ENCODE data around the gene OSBPL7. TPM values are rescaled to one million over a fixed set of nuclear protein-coding genes. Genes with fewer than 3 reads are reported as not detected.
A peak's percentile ranks its signal among the peaks of the same experiment; 100 is the strongest.

OSBPL7 gene
- total and polyA plus RNA-seq, 2 donors from 2014 or later: 5.3 to 21.2 TPM

- intact Hi-C loops (cut with DNase I): no loop called here
- FAIRE-seq (no peak), DNase-seq (no peak)
- Histone ChIP-seq H3K36me3 (ENCODE audit: control insufficient read depth in 2 of 3, insufficient read depth in 3 of 3, low read length in 3 of 3) (no peaks in the 10 kb centered on the region), H3K9me3 (ENCODE audit: control insufficient read depth in 2 of 3, insufficient read depth in 1 of 3, low read length in 3 of 3) (no peaks in the 10 kb centered on the region), H3K27ac (ENCODE audit: low read depth in 2 of 2, low read length in 2 of 2) (no peak overlapping the region), H3K27me3 (ENCODE audit: control insufficient read depth, insufficient read depth, low read length) (peaks cover 38% of the 10 kb centered on the region), H3K4me1 (ENCODE audit: control insufficient read depth in 2 of 3, insufficient read depth in 2 of 3, low read depth in 1 of 3, low read length in 3 of 3) (peaks cover 0 to 10% (median 3%) of the 10 kb centered on the region in 3 donors), H3K9ac (ENCODE audit: low read length in 3 of 3) (no peak overlapping the region), H3K4me3 (ENCODE audit: low read length in 3 of 3) (no peak overlapping the region)
- TF ChIP-seq CTCF (IDR thresholded peaks at IDR 0.05; ENCODE audit: borderline replicate concordance, extremely low read depth, insufficient read depth): no peak
These were observed 32.0 kb upstream of the OSBPL7 start for GRCh38 chr17:47853616-47854015.

GRCh38 chr17:47852113-47852949 is 30.7 kb upstream of the OSBPL7 start:
- H3K27me3 ChIP-seq (ENCODE audit: control insufficient read depth, insufficient read depth, low read length): peaks cover 43% of the 10 kb centered on the region

GRCh38 chr17:47851764-47852112 is 30.1 kb upstream of the OSBPL7 start:
- Histone ChIP-seq H3K4me1 (ENCODE audit: control insufficient read depth in 2 of 3, insufficient read depth in 2 of 3, low read depth in 1 of 3, low read length in 3 of 3) (peaks cover 0 to 10% (median 3%) of the 10 kb centered on the region in 3 donors), H3K27ac (ENCODE audit: low read depth in 2 of 2, low read length in 2 of 2) (no peak overlapping the region), H3K27me3 (ENCODE audit: control insufficient read depth, insufficient read depth, low read length) (peaks cover 44% of the 10 kb centered on the region), H3K4me3 (ENCODE audit: low read length in 3 of 3) (no peak overlapping the region), H3K36me3 (ENCODE audit: control insufficient read depth in 2 of 3, insufficient read depth in 3 of 3, low read length in 3 of 3) (no peaks in the 10 kb centered on the region), H3K9ac (ENCODE audit: low read length in 3 of 3) (no peak overlapping the region), H3K9me3 (ENCODE audit: control insufficient read depth in 2 of 3, insufficient read depth in 1 of 3, low read length in 3 of 3) (no peaks in the 10 kb centered on the region)
- FAIRE-seq (no peak), DNase-seq (peak in 1 of 5 donors; percentile 62)
- intact Hi-C loops (cut with DNase I): no loop called here
- no peak for TF ChIP-seq CTCF (IDR thresholded peaks at IDR 0.05; ENCODE audit: borderline replicate concordance, extremely low read depth, insufficient read depth)

More at GRCh38 chr17:47852113-47852949, 30.7 kb upstream of the OSBPL7 start:
- no peak for FAIRE-seq
- Histone ChIP-seq H3K9ac (ENCODE audit: low read length in 3 of 3) (no peak overlapping the region), H3K36me3 (ENCODE audit: control insufficient read depth in 2 of 3, insufficient read depth in 3 of 3, low read length in 3 of 3) (no peaks in the 10 kb centered on the region), H3K4me1 (ENCODE audit: control insufficient read depth in 2 of 3, insufficient read depth in 2 of 3, low read depth in 1 of 3, low read length in 3 of 3) (peaks cover 0 to 10% (median 3%) of the 10 kb centered on the region in 3 donors), H3K4me3 (ENCODE audit: low read length in 3 of 3) (no peak overlapping the region), H3K27ac (ENCODE audit: low read depth in 2 of 2, low read length in 2 of 2) (no peak overlapping the region), H3K9me3 (ENCODE audit: control insufficient read depth in 2 of 3, insufficient read depth in 1 of 3, low read length in 3 of 3) (no peaks in the 10 kb centered on the region)
- intact Hi-C loops (cut with DNase I): no loop called here
- DNase-seq: peak in 1 of 5 donors; percentile 41
- TF ChIP-seq CTCF (IDR thresholded peaks at IDR 0.05; ENCODE audit: borderline replicate concordance, extremely low read depth, insufficient read depth): no peak

All from kidney (tissue), 14 donors.